IgD-negative memory B cell (primary cell): ENCODE measurements around the gene ZNF831. TPM values are rescaled to one million over a fixed set of nuclear protein-coding genes. Genes with fewer than 3 reads are reported as not detected.

Source experiments
- H3K27ac Mint-ChIP-seq, 3 donors: one replicate each; pipeline ENCODE4 v1.8.0; 2020 to 2022; ENCODE audit warnings: mild to moderate bottlenecking in 3 of 3, mixed read lengths in 3 of 3, moderate library complexity in 1 of 3
- H3K27me3 Mint-ChIP-seq: one replicate; pipeline ENCODE4 v1.8.0; 2021; ENCODE audit warnings: mixed read lengths
- H3K36me3 Mint-ChIP-seq: one replicate; pipeline ENCODE4 v1.8.0; 2020; ENCODE audit warnings: mild to moderate bottlenecking, mixed read lengths
- H3K4me1 Mint-ChIP-seq, 3 donors: one replicate each; pipeline ENCODE4 v1.8.0; 2020 to 2022; ENCODE audit warnings: mixed read lengths in 3 of 3, mild to moderate bottlenecking in 1 of 3
- H3K4me3 Mint-ChIP-seq, 4 donors: one replicate each; pipeline ENCODE4 v1.8.0; 2020 to 2022; ENCODE audit warnings: mild to moderate bottlenecking in 4 of 4, mixed read lengths in 4 of 4, moderate library complexity in 3 of 4
- H3K9me3 Mint-ChIP-seq, 3 donors: one replicate each; pipeline ENCODE4 v1.8.0; 2020 to 2021; ENCODE audit warnings: mixed read lengths in 3 of 3, mild to moderate bottlenecking in 1 of 3
- polyA plus RNA-seq: library from polyadenylated mRNA; unstranded; fragments of 300-500 nt; fragmentation: Illumina TruSeq; gene quantifications from one replicate; pipeline ENCODE4 v1.2.3, GENCODE V29; 2021

ZNF831 gene
- polyA plus RNA-seq, 1 donor from 2014 or later: 1.2 TPM

GRCh38 chr20:59270380-59270779 is 106.8 kb downstream of the ZNF831 start:
- no peak overlapping the region for H3K4me3 Mint-ChIP-seq
- peaks cover 0 to 2% (median 0%) of the 10 kb centered on the region in 3 donors for H3K9me3 Mint-ChIP-seq
- peaks cover 1% of the 10 kb centered on the region for H3K36me3 Mint-ChIP-seq
- H3K27me3 Mint-ChIP-seq: peaks cover 24% of the 10 kb centered on the region
- H3K27ac Mint-ChIP-seq: no peak overlapping the region
- H3K4me1 Mint-ChIP-seq: peaks cover 0 to 2% (median 0%) of the 10 kb centered on the region in 3 donors

DNA sequence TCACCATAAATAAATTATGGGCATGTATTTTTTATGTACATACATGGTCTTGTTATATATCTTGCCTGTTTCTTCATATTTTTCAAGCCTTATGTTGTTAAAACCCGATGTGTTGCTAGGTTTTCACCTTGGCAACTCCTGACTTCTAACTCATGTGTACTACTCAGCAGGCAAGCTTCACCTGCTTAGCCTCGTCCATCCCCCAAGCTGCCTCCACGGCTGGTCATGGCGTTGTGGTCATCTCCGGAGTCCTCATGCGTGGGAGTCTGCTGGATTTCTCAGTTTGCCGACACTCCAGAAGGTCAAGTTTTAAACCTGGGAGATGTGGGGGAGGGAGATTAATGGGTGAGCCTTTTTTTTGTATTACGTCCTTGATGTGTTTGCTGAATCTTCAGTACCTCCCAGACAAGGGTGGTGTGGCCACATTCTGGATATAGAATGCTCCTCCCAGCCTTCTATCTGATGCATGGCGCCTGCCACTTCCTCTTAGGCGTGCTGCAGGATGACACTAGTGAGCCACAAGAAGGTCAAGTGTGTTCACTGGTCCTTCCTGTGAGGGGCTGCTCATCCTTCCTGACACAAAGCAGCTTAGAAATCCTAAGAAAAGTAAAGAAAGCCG is 110.2 kb downstream of the ZNF831 start:
- Mint-ChIP-seq H3K27ac (no peak overlapping the region), H3K9me3 (no peaks in the 10 kb centered on the region), H3K4me1 (peaks cover 0 to 2% (median 0%) of the 10 kb centered on the region in 3 donors), H3K4me3 (peak overlapping the region in 1 of 4 donors; percentile 61), H3K27me3 (peaks cover 26% of the 10 kb centered on the region), H3K36me3 (no peaks in the 10 kb centered on the region)

DNA sequence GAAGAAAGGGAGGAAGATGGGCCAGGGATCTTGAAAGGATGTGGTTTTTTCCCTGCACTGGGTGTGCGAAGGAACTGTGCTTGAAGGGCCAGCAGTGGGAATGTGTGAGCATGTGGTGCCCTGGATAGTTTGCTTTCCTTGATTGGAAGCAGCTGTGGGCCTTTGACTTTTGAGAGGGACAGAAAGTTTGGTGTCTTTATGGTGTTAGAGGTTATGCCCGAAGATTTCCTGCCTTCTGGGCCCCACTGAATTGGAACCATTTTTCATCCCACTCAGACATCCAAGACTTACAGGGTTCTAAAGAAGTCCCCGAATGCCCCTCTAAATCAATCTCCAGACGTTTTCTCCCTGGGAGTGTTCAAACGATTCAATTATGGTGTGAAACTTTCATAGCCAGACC is 113.3 kb downstream of the ZNF831 start:
- H3K4me3 Mint-ChIP-seq: no peak overlapping the region
- H3K4me1 Mint-ChIP-seq: no peaks in the 10 kb centered on the region
- H3K9me3 Mint-ChIP-seq: no peaks in the 10 kb centered on the region
- H3K27me3 Mint-ChIP-seq: peaks cover 22% of the 10 kb centered on the region
- H3K36me3 Mint-ChIP-seq: no peaks in the 10 kb centered on the region
- H3K27ac Mint-ChIP-seq: no peak overlapping the region

DNA sequence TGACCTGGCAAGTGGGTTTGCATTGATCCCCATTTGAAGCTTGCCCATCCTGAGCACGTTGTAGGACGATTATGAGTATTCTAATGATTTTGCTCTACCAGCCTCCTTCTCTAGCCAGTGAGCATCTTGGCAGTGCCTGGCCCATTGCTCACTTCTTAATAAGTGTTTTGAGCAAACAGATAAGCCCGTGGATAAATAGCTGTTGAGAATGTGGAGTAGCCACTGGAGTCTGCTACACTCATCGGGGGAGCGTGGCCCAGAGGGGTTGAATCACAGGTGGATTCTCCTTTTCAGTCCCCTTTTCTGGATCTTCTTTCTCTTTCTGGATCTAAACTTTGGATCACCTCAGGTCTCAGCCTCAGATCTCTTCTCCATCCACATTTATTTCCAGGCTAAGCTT is 120.8 kb downstream of the ZNF831 start:
- no peak overlapping the region for H3K4me3 Mint-ChIP-seq
- peaks cover 0 to 2% (median 0%) of the 10 kb centered on the region in 3 donors for H3K4me1 Mint-ChIP-seq
- H3K27me3 Mint-ChIP-seq: peaks cover 15% of the 10 kb centered on the region
- no peaks in the 10 kb centered on the region for H3K36me3 Mint-ChIP-seq
- H3K9me3 Mint-ChIP-seq: peaks cover 0 to 1% (median 0%) of the 10 kb centered on the region in 3 donors
- H3K27ac Mint-ChIP-seq: no peak overlapping the region

DNA sequence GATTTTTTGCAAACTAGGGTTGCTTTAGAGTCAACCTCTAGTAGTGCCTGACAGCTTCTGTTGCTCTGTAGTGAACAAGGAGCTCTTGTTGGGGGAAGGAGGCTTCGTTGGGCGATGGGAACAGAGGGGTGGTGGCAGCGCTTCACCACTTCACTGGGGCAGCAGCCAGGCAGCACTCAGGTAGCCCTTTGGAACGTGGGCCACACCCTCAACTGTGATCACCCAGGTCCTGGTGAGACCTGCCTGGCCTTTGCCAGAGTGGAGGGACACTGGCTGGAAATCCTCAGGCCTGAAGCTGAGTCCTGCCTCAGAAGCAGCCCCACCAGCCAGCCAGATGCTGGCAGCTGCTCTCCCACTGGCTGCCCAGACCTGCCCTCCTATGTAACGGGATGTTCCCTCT is 126.4 kb downstream of the ZNF831 start:
- H3K4me3 Mint-ChIP-seq: no peak overlapping the region
- no peaks in the 10 kb centered on the region for H3K4me1 Mint-ChIP-seq
- H3K27me3 Mint-ChIP-seq: peaks cover 15% of the 10 kb centered on the region
- no peaks in the 10 kb centered on the region for H3K36me3 Mint-ChIP-seq
- H3K27ac Mint-ChIP-seq: no peak overlapping the region
- peaks cover 0 to 1% (median 0%) of the 10 kb centered on the region in 3 donors for H3K9me3 Mint-ChIP-seq

GRCh38 chr20:59291740-59292383 is 128.2 kb downstream of the ZNF831 start:
- peaks cover 0 to 1% (median 0%) of the 10 kb centered on the region in 3 donors for H3K9me3 Mint-ChIP-seq
- peaks cover 17% of the 10 kb centered on the region for H3K27me3 Mint-ChIP-seq
- H3K36me3 Mint-ChIP-seq: no peaks in the 10 kb centered on the region
- no peaks in the 10 kb centered on the region for H3K4me1 Mint-ChIP-seq
- H3K27ac Mint-ChIP-seq: no peak overlapping the region
- no peak overlapping the region for H3K4me3 Mint-ChIP-seq

- H3K27me3 Mint-ChIP-seq: peaks cover 21% of the 10 kb centered on the region
- no peak overlapping the region for H3K27ac Mint-ChIP-seq
- H3K4me1 Mint-ChIP-seq: no peaks in the 10 kb centered on the region
- H3K4me3 Mint-ChIP-seq: no peak overlapping the region
- H3K9me3 Mint-ChIP-seq: no peaks in the 10 kb centered on the region
- H3K36me3 Mint-ChIP-seq: no peaks in the 10 kb centered on the region
These were observed 131.9 kb downstream of the ZNF831 start for GRCh38 chr20:59295531-59295930.

- peaks cover 26% of the 10 kb centered on the region for H3K27me3 Mint-ChIP-seq
- H3K27ac Mint-ChIP-seq: no peak overlapping the region
- no peaks in the 10 kb centered on the region for H3K4me1 Mint-ChIP-seq
- no peaks in the 10 kb centered on the region for H3K9me3 Mint-ChIP-seq
- no peaks in the 10 kb centered on the region for H3K36me3 Mint-ChIP-seq
- H3K4me3 Mint-ChIP-seq: no peak overlapping the region
These were observed 134.1 kb downstream of the ZNF831 start for GRCh38 chr20:59297686-59298085.

DNA sequence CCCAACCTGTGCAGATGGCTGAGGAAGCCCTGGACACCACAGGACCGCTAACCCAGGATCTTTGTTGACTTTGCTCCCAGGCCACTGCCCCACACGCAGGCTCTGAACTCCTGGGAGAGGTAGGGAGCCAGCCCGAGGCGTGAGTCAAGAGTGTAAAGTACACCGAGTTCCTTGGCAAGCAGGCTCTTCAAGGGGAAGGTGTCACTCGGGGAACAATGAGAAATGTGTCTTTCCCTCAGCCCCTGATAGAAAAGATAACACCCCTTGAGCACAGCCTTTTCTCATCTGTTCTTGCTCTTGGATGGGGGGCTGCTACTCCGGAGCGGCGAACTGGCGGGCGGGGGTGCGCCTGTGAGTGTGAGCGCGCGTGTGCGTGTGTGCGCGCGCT is 136.3 kb downstream of the ZNF831 start:
- Mint-ChIP-seq H3K4me1 (no peaks in the 10 kb centered on the region), H3K9me3 (no peaks in the 10 kb centered on the region), H3K27ac (no peak overlapping the region)

DNA sequence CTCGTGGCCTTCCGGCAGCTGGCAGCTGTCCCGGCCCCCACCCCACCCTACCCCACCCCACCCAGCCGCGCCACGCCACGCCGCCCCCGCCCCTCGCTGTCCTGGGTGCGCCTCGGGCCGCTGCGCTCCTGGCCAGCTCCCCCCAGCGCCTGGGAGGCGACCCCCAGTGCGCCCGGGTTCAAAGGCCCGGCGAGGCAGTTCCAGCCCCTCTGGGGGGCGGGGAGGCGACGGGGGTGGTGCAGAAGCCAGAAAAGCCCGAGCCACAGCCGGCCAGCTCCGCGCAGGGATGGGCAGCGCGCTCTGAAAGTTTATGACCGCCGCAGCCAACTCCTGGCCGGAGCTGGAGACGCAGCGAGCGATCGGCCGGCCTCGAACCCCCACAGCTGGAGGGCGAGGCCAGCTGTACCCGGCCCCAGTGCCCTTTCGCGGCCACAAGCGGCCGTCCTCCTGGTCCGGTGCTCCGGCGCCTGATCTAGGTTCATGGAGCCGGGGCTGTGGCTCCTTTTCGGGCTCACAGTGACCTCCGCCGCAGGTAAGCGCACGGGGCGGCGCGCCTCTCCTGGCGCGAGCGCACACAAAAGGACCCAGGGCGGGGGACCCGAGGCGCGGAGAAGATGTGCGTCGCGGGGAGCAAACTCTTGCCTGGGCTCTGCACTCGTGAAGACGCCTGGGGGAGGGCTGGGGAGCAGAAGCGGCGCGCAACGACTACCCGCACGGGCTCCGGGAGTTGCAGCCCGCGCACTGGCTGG is 136.9 kb downstream of the ZNF831 start, which contains the start of gene EDN3:
TSS of gene EDN3 (plus strand) at position 279 of the 749 bp plus-strand sequence. CDS start at position 481, 202 bp downstream.
- Mint-ChIP-seq H3K4me1 (no peaks in the 10 kb centered on the region), H3K4me3 (no peak within 1 kb of the TSS), H3K27me3 (peaks cover 28% of the 10 kb centered on the region)

More for the DNA sequence above, 136.3 kb downstream of the ZNF831 start:
- H3K36me3 Mint-ChIP-seq: no peaks in the 10 kb centered on the region
- peaks cover 28% of the 10 kb centered on the region for H3K27me3 Mint-ChIP-seq
- no peak overlapping the region for H3K4me3 Mint-ChIP-seq

DNA sequence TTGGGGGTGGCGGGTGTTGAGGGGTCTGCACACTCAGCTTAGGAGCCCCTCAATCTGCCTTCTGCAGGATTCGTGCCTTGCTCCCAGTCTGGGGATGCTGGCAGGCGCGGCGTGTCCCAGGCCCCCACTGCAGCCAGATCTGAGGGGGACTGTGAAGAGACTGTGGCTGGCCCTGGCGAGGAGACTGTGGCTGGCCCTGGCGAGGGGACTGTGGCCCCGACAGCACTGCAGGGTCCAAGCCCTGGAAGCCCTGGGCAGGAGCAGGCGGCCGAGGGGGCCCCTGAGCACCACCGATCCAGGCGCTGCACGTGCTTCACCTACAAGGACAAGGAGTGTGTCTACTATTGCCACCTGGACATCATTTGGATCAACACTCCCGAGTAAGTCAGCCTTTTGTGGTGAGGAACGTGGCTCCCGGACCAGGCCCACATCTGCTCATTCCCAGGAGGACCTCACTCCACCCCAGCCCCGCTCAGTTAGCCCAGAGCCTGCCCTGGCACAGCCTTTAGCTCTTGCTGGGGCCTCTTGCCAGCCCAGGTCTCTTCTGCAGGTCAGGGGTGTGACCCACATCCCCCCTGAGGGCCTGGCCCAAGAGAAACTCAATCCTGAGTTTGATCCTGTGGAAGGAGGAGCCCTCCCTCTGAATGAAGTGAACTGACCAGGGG is 137.9 kb downstream of the ZNF831 start:
- Mint-ChIP-seq H3K27ac (no peak overlapping the region), H3K4me1 (no peaks in the 10 kb centered on the region), H3K27me3 (peaks cover 29% of the 10 kb centered on the region), H3K4me3 (no peak overlapping the region), H3K36me3 (no peaks in the 10 kb centered on the region), H3K9me3 (no peaks in the 10 kb centered on the region)

More for the DNA sequence above, 136.9 kb downstream of the ZNF831 start, which contains the start of gene EDN3:
- Mint-ChIP-seq H3K36me3 (no peaks in the 10 kb centered on the region), H3K27ac (no peak within 1 kb of the TSS), H3K9me3 (no peaks in the 10 kb centered on the region)

DNA sequence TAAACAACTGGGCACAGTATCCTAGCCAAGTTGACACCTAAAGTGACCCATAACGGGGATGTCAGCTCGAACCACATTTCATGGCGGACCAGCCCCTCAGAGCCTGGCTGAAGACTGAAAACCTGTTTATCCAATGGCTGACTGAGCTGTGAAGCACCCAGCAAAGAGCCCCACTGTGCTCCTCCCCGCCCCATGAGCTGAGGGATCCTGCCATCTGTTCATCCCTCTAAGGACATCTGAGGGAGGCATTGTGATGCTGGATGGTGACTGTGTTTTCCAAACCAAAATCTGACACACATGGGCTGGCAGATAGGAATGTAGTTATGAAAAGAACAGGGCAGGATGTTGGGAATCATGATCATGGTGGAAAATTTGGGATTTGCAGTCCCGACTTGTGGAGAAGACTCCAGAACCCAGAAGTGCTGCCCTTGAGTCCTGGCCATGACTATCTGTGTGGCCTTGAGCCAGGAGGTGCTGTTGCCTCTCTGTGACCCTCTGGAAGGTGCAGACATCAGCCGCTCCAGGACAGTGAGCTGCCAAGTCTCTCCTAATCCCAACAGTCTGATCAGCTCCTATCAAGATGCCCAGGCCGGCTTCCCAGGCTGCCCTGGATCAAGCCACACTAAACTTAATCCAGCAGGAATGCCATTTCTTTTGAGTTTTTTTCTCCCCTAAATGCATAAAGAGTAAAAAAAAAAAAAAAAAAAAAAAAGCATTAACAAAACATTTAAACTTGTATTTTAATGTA is 142.5 kb downstream of the ZNF831 start:
- H3K27me3 Mint-ChIP-seq: peaks cover 22% of the 10 kb centered on the region
- no peaks in the 10 kb centered on the region for H3K36me3 Mint-ChIP-seq
- no peaks in the 10 kb centered on the region for H3K9me3 Mint-ChIP-seq
- no peak overlapping the region for H3K4me3 Mint-ChIP-seq
- H3K27ac Mint-ChIP-seq: no peak overlapping the region
- no peaks in the 10 kb centered on the region for H3K4me1 Mint-ChIP-seq

DNA sequence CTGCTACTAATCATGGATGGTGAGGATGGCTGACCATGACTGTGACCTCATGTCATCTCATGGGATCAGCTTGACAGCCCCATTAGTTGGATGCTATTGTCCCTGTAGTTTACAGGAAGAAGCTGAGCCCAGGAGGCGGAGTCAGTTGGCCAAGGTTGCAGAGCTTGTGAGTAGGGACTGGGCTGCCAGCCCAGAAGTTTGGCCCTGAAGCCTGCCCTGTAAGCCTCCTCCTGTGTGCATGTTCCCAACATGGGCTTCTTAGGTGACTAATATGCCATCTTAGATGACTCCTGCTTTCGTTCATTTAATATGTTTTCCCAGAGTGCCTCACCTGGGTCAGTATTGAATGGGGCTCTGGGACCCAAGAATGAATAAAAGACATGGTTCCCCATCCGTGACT is 143.6 kb downstream of the ZNF831 start:
- Mint-ChIP-seq H3K27ac (no peak overlapping the region), H3K9me3 (peaks cover 0 to 1% (median 0%) of the 10 kb centered on the region in 3 donors), H3K36me3 (no peaks in the 10 kb centered on the region), H3K27me3 (peaks cover 14% of the 10 kb centered on the region), H3K4me1 (no peaks in the 10 kb centered on the region), H3K4me3 (no peak overlapping the region)
